Thymus (tissue), 11 donors: ENCODE data around the gene KRT81. TPM values are rescaled to one million over a fixed set of nuclear protein-coding genes. Genes with fewer than 3 reads are reported as not detected.
"Not testable (repeated sequence)": the region's sequence is repeated elsewhere in the genome, so short reads cannot be mapped to it uniquely, and the experiment has no call there.

Experiments
- DNase-seq, 9 donors: peaks; one replicate each; pipeline ENCODE4 v3.0.0-alpha.2; 2013; ENCODE audit warnings: low spot score in 9 of 9, low read depth in 6 of 9, missing footprints in 1 of 9
- H3K27ac ChIP-seq, 2 donors: one replicate each; pipeline ENCODE4 v1.5.1; 2013; ENCODE audit warnings: control low read depth in 1 of 2, low read depth in 1 of 2, low read length in 1 of 2, mild to moderate bottlenecking in 1 of 2, moderate library complexity in 1 of 2
- H3K27me3 ChIP-seq, 2 donors: one replicate each; pipeline ENCODE4 v1.5.1; 2013; ENCODE audit warnings: low read length in 1 of 2; ENCODE audit not compliant: control insufficient read depth in 2 of 2, insufficient read depth in 1 of 2
- H3K36me3 ChIP-seq, 2 donors: one replicate each; pipeline ENCODE4 v1.5.1; 2013; ENCODE audit warnings: low read length in 1 of 2, mild to moderate bottlenecking in 1 of 2, moderate library complexity in 1 of 2; ENCODE audit not compliant: control insufficient read depth in 2 of 2, insufficient read depth in 2 of 2
- H3K4me1 ChIP-seq, 2 donors: one replicate each; pipeline ENCODE4 v1.5.1; 2013; ENCODE audit warnings: low read length in 2 of 2; ENCODE audit not compliant: control insufficient read depth in 2 of 2, insufficient read depth in 2 of 2
- H3K4me3 ChIP-seq, 2 donors: one replicate each; pipeline ENCODE4 v1.5.1; 2013; ENCODE audit warnings: low read length in 2 of 2, control low read depth in 1 of 2, mild to moderate bottlenecking in 1 of 2
- H3K9me3 ChIP-seq, 2 donors: one replicate each; pipeline ENCODE4 v1.5.1; 2013; ENCODE audit warnings: low read length in 1 of 2, mild to moderate bottlenecking in 1 of 2; ENCODE audit not compliant: control insufficient read depth in 2 of 2, insufficient read depth in 1 of 2
- WGBS: extraction: QIAGEN DNeasy Blood & Tissue Kit; methylation state at CpG from one replicate; pipeline ENCODE4 v1.1.7; 2013; 5-methylcytosine and 5-hydroxymethylcytosine counted together
- polyA plus RNA-seq: library from polyadenylated mRNA; stranded (reverse); fragments of 200-250 nt; gene quantifications from one replicate; pipeline ENCODE4 v1.2.3, GENCODE V29; 2013
- total RNA-seq: library from RNA; stranded (reverse); fragments of 120-200 nt; gene quantifications from one replicate; pipeline ENCODE4 v1.2.4, GENCODE V29; 2013
- donor health status: healthy.

The KRT81 gene
- total and polyA plus RNA-seq, 2 donors = 0.19 to 3.7 TPM

GRCh38 chr12:52253391-52254179 is 37.7 kb downstream of the KRT81 start:
- H3K27ac ChIP-seq = no peak overlapping the region
- peaks cover 0 to under 1% of the 10 kb centered on the region in 2 donors for H3K4me1 ChIP-seq
- H3K9me3 ChIP-seq = no peaks in the 10 kb centered on the region
- H3K36me3 ChIP-seq = no peaks in the 10 kb centered on the region
- DNase-seq = no peak
- H3K4me3 ChIP-seq = no peak overlapping the region
- WGBS = 96% methylated on average over 14 of the region's 14 CpGs
- peaks cover 25 to 91% of the 10 kb centered on the region in 2 donors for H3K27me3 ChIP-seq

- no peaks in the 10 kb centered on the region for H3K36me3 ChIP-seq
- no peaks in the 10 kb centered on the region for H3K4me1 ChIP-seq
- H3K4me3 ChIP-seq = no peak overlapping the region
- H3K9me3 ChIP-seq = no peaks in the 10 kb centered on the region
- no peak overlapping the region for H3K27ac ChIP-seq
- H3K27me3 ChIP-seq = peaks cover 17 to 89% of the 10 kb centered on the region in 2 donors
- DNase-seq = no peak
- WGBS = 97% methylated on average over 11 of the region's 11 CpGs
Observed at GRCh38 chr12:52252728-52253343, 38.5 kb downstream of the KRT81 start.

GRCh38 chr12:52252175-52252615 is 39.1 kb downstream of the KRT81 start:
- not testable (repeated sequence) for H3K36me3 ChIP-seq, H3K9me3 ChIP-seq, H3K27ac ChIP-seq, DNase-seq, H3K4me3 ChIP-seq, H3K4me1 ChIP-seq
- WGBS = 94% methylated on average over 8 of the region's 8 CpGs
- H3K27me3 ChIP-seq = peaks cover 11 to 82% of the 10 kb centered on the region in 2 donors

- Histone ChIP-seq H3K36me3 (no peaks in the 10 kb centered on the region), H3K27me3 (peaks cover 11 to 77% of the 10 kb centered on the region in 2 donors)
- WGBS = 55% methylated on average over 9 of the region's 9 CpGs
Observed at GRCh38 chr12:52251367-52252051, 39.8 kb downstream of the KRT81 start.

GRCh38 chr12:52250048-52250990 is 41.0 kb downstream of the KRT81 start:
- no peaks in the 10 kb centered on the region for H3K36me3 ChIP-seq
- no peaks in the 10 kb centered on the region for H3K9me3 ChIP-seq
- H3K4me1 ChIP-seq = peaks cover 0 to 2% of the 10 kb centered on the region in 2 donors
- H3K27ac ChIP-seq = no peak overlapping the region
- peaks cover 9 to 68% of the 10 kb centered on the region in 2 donors for H3K27me3 ChIP-seq
- DNase-seq = no peak
- no peak overlapping the region for H3K4me3 ChIP-seq
- WGBS = 41% methylated on average over 52 of the region's 52 CpGs

More at GRCh38 chr12:52251367-52252051, 39.8 kb downstream of the KRT81 start:
- peaks cover 0 to 2% of the 10 kb centered on the region in 2 donors for H3K4me1 ChIP-seq
- DNase-seq = no peak
- H3K9me3 ChIP-seq = no peaks in the 10 kb centered on the region
- H3K27ac ChIP-seq = no peak overlapping the region
- no peak overlapping the region for H3K4me3 ChIP-seq

GRCh38 chr12:52249511-52250047 is 41.8 kb downstream of the KRT81 start:
- WGBS = 93% methylated on average over 2 of the region's 2 CpGs
- no peaks in the 10 kb centered on the region for H3K9me3 ChIP-seq
- DNase-seq = no peak
- H3K27me3 ChIP-seq = peaks cover 9 to 61% of the 10 kb centered on the region in 2 donors
- H3K4me3 ChIP-seq = no peak overlapping the region
- H3K4me1 ChIP-seq = peaks cover 0 to 4% of the 10 kb centered on the region in 2 donors
- H3K27ac ChIP-seq = no peak overlapping the region
- H3K36me3 ChIP-seq = no peaks in the 10 kb centered on the region

- DNase-seq = no peak
Observed at GRCh38 chr12:52248541-52249461, 42.5 kb downstream of the KRT81 start.

More at GRCh38 chr12:52248541-52249461, 42.5 kb downstream of the KRT81 start:
- Histone ChIP-seq H3K27ac (no peak overlapping the region), H3K27me3 (peaks cover 9 to 55% of the 10 kb centered on the region in 2 donors), H3K36me3 (no peaks in the 10 kb centered on the region), H3K4me1 (peaks cover 6 to 12% of the 10 kb centered on the region in 2 donors), H3K4me3 (no peak overlapping the region), H3K9me3 (no peaks in the 10 kb centered on the region)
- WGBS = 95% methylated on average over 18 of the region's 18 CpGs
